ENCODE results near the gene ZDHHC21. TPM values are rescaled to one million over a fixed set of nuclear protein-coding genes. Genes with fewer than 3 reads are reported as not detected.

ZDHHC21 gene
- total and polyA plus RNA-seq, 2 of the 8 experiments (the other 6 are each of a cell fraction or from before 2014, with no cell fraction given): 1.9 to 6.0 TPM

- Histone ChIP-seq H4K5ac (ENCODE audit: insufficient read length, low read depth, low read length) (no peak overlapping the region), H4K20me1 (replicated peaks in 1 of 2; ENCODE audit: control insufficient read depth in 1 of 2, insufficient read depth in 2 of 2, low read length in 2 of 2) (no peaks in the 10 kb centered on the region), H3K79me2 (ENCODE audit: control insufficient read depth in 1 of 2, insufficient read depth in 2 of 2, low read length in 2 of 2) (no peaks in the 10 kb centered on the region), H2BK20ac (ENCODE audit: low read length) (no peak overlapping the region), H2AK5ac (ENCODE audit: low read depth, low read length) (no peak overlapping the region), H3K4ac (replicated peaks; ENCODE audit: insufficient read length, low read depth, low read length) (no peak overlapping the region), H3K18ac (ENCODE audit: extremely low read depth, low read length) (no peak overlapping the region), H2BK12ac (ENCODE audit: low read depth, low read length) (no peak overlapping the region), H2BK15ac (ENCODE audit: low read length) (no peak overlapping the region), H3K79me1 (ENCODE audit: low read depth, low read length) (no peaks in the 10 kb centered on the region), H3K23me2 (ENCODE audit: low read depth, low read length) (no peaks in the 10 kb centered on the region), H3K4me1 (replicated peaks in 1 of 4; ENCODE audit: control insufficient read depth in 3 of 4, insufficient read depth in 4 of 4, low read length in 3 of 4) (no peaks in the 10 kb centered on the region), H3K9me3 (ENCODE audit: insufficient read depth in 2 of 2, low read depth in 1 of 2, low read length in 1 of 2) (no peaks in the 10 kb centered on the region), H4K91ac (replicated peaks; ENCODE audit: insufficient read length, low read length) (no peak overlapping the region), H3K56ac (replicated peaks; ENCODE audit: insufficient read length, low read depth, low read length) (no peak overlapping the region), H3K9ac (replicated peaks in 1 of 4; ENCODE audit: extremely low read depth in 1 of 4, low read depth in 3 of 4, low read length in 3 of 4) (no peak overlapping the region), H3K4me2 (ENCODE audit: insufficient read depth in 1 of 2, low read depth in 2 of 2, low read length in 2 of 2) (no peak overlapping the region), H2AFZ (ENCODE audit: low read length) (no peak overlapping the region), H2BK5ac (ENCODE audit: low read depth, low read length) (no peak overlapping the region), H3K27ac (ENCODE audit: low read depth, low read length) (no peak overlapping the region), H4K8ac (ENCODE audit: extremely low read depth, insufficient read depth, low read length) (no peak overlapping the region), H3K14ac (ENCODE audit: insufficient read length) (no peak overlapping the region), H3K23ac (ENCODE audit: insufficient read length) (no peak overlapping the region), H3K4me3 (ENCODE audit: extremely low read depth in 1 of 4, insufficient read depth in 2 of 4, low read depth in 3 of 4, low read length in 4 of 4) (no peak overlapping the region), H3K36me3 (ENCODE audit: control insufficient read depth in 2 of 4, insufficient read depth in 4 of 4, low read length in 3 of 4) (no peaks in the 10 kb centered on the region), H2BK120ac (replicated peaks; ENCODE audit: low read depth, low read length) (no peak overlapping the region), H3K27me3 (replicated peaks in 1 of 4; ENCODE audit: control insufficient read depth in 3 of 4, extremely low read depth in 1 of 4, insufficient read depth in 3 of 4, low read length in 3 of 4) (no peaks in the 10 kb centered on the region)
- ChIA-PET POLR2A (ENCODE audit: partially characterized antibody) (interaction anchor here (1.1 to 1.4 kb wide), 2 partner anchors 31 to 60 kb away, joined by 3 read pairs; partner anchors contain the start of gene CER1), CTCF (ENCODE audit: partially characterized antibody) (interaction anchor here (0.6 to 3.8 kb wide), 30 partner anchors 9 to 1028 kb away, joined by 3 to 24 read pairs (median 3); partner anchors contain the start of gene ZDHHC21)
- no peak for TF ChIP-seq POU5F1 (IDR thresholded peaks at IDR 0.05; ENCODE audit: low read depth, low read length)
- 89% methylated on average over 3 of the region's 3 CpGs; no CpG with 5 or more reads in 1 of the 2 experiments for WGBS, 2 experiments (ENCODE audit: extremely low coverage in 1 of 2, insufficient coverage in 1 of 2, insufficient read length in 1 of 2, insufficient replicate concordance in 2 of 2, low coverage in 1 of 2, low lambda C conversion rate in 2 of 2, missing lambda C conversion rate in 1 of 2)
- FAIRE-seq: no peak
- DNase-seq (ENCODE audit: low read depth in 1 of 2, low spot score in 2 of 2): no peak
These were observed 31.2 kb downstream of the ZDHHC21 start for GRCh38 chr9:14662060-14662453.
